ENCODE data around the gene PCDH1. TPM values are rescaled to one million over a fixed set of nuclear protein-coding genes. Genes with fewer than 3 reads are reported as not detected.

Gene PCDH1
- total RNA-seq, 1 experiment from 2014 or later, result 4.0 TPM

DNA sequence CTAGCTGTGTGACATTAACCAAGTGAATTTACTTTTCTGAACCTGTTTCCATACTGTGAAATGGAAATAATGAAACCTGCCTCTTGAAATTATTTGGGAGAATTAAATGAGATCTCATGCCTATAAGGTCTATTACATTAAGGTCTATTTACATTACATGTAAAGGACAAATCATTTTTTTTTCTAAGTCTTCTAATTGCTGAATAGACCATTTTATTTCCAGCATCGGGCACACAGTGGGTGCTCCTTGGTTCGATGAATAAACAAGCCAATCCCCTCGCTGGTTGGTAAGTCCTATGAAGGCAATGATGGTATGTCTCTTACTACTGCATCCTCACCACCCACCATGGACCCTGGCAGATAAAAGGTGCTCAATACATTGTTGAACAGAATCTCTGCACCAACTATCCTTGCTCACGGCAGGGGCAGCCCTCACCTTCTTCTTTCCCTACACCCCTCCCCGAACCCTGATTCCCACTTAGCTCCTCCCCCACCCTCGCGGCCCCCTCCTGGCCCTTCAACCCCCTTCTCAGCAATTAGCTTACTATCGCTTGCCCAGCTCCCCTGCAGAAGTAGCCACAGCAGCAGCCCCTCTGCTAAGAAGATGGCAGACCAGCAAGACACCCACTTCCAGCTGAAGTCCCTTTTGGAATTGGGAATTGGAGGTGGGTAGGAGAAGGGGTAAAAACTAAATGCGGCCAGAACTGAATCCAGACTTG is 3.0 kb downstream of the PCDH1 start:
- DNase-seq (ENCODE audit: low read depth), result no peak

DNA sequence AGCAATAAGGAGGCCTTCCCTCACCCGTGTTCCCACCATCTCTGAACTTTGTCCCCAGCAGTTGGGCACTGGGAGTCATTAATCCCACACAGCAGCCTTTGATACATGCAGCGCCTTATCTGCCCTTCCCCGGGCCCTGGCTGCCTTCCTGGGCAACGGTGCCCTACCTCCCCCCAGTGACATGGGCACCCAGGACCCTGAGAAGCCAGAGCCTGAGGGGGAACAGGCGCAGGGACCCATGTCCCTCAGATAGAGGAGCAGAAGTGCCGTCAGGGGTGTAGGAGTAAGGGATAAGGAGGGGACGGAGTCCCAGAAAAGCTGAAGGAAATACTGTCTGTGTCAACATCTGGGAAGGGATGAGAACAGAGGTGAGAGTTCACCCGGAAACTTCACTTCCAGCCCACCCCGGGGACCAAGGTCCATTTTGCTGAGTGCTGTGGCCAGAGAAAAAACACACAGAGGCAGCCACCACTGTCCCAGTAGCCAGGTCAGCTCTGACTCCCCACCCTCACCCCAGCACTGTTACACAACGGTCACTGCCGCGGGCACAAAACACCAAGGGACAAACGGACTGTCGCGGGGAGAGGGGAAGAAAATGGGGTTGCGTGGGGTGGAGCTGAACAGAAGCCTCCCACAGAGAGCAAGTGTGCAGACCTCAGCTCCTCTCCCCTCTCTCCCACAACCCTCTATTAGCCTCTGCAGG is 3.8 kb downstream of the PCDH1 start:
- no peak for DNase-seq (ENCODE audit: low read depth)

DNA sequence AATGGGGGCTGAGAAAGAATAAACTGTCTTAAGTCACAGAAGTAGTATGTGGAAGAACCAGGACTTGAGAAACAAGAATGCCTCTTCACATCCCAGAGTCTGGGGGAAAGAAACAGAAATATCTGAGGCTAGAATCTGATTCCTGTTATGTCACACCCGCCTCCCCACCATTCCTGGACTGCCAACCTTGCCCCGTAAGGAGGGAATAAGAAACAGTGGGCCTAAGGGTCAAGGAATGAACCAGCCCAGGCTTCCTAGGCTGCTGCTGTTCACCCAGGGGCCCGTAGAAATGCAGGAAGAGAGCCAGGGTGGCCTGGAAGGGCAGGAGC is 4.3 kb downstream of the PCDH1 start:
- DNase-seq (ENCODE audit: low read depth), result no peak

DNA sequence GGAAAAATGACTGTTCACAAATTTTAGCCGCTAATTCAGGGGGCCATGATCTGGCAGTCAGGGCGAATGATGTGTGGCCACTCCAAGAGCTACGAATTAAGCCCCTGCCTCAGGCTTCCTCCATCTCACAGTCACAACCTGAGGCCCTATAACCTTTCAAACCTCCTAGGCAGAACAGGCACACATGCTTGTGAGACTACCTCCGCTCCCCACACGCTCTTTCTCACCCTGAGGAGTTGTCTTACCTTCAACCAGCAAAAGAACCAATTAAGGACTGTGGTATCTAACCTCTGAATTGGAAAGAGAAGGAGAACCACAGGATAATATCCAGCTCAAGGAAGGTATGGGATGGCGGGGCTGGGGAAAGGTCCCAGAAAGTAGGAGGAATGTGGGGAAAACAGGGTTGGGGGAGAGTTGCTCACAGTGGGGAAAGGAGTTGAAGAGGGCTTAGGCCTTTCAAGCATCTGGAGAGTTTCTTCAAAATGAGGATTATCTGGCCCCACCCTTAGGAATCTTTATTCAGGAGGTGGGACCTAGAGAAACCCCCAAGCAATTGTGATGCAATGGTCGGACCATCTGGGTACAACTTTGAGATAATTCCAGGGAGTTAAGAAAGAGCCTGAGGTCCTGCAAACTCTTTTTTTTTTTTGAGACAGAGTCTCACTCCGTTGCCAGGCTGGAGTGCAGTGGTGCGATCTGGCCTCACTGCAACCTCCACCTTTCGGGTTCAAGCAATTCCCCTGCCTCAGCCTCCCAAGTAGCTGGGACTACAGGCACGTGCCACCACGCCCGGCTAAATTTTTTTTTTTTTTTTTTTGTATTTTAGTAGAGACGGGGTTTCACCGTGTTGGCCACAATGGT is 5.5 kb downstream of the PCDH1 start:
- DNase-seq (ENCODE audit: low read depth), result no peak

DNA sequence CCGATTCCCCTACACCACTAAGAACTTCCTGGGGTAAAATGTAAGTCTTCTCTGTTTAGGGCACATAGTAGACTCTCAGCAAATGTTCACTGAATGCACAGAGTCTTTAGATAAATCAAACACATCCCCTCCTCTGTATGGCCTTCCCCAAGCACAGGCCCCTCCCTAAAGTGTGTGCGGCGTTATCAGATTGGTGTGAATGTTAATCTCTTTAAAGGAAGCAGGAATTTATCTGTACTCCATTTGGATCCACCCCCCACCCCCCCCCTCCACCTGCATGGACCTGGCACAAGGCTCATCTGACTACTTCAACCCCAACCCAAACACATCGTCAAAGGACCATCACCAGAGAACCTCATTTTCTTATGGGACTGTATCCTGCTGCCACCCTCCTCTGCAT is 6.3 kb downstream of the PCDH1 start:
- no peak for DNase-seq (ENCODE audit: low read depth)

DNA sequence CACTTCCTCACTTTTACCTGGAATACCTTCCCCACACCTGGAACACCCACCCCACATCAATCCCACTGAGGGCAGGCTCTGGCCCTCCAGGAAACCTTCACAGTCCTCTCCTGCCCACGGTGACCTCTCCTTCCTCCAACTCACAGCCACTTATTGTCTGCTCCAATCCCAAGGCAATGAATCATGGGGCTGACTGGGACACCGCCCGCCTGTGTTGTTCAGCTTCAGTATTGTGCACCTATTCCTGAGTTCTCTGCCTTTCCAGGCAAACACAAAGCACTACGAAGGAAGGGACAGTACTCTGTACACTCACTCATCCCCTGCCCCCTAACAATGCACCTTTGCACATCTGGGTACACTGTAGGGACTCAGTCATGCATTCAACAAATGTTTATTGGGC is 7.3 kb downstream of the PCDH1 start:
- DNase-seq (ENCODE audit: low read depth), result peak; percentile 43

DNA sequence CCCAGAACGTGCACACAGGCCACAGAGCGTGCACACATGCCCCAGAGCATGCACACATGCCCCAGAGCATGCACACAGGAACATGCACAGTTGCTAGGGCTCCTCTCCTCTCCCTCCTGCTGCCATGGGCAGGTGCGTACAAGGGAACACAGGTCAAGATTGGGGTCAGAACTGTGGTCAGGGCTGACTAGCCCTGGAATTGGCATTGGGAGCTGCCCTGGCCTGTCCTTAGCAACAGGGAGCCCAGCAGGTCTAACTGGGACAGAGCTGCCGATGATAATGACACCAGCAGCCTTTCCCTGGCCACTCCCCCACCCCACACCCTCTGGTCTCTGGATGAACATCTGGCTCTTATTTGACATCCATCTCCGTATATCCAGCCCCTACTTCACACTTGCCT is 8.0 kb downstream of the PCDH1 start:
- no peak for DNase-seq (ENCODE audit: low read depth)

DNA sequence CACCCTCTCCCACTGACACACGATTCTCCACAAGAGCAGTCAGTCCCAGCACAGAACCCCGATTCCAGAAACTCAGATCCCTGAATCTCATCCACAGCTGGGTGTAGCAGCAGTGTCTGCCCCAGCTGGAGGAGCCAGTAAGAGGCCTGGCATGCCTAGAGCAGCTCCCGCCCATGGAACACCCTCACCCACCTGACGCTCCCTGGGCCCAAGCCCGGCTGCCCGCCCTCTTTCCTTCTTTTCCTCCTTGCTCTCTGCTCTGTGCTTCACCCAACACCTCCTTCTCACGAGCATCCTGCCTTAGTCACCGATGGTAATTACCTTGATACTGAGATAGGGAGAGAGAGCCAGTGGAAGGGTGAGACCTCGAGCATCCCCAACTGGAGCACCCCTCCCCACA is 8.7 kb downstream of the PCDH1 start:
- no peak for DNase-seq (ENCODE audit: low read depth)

DNA sequence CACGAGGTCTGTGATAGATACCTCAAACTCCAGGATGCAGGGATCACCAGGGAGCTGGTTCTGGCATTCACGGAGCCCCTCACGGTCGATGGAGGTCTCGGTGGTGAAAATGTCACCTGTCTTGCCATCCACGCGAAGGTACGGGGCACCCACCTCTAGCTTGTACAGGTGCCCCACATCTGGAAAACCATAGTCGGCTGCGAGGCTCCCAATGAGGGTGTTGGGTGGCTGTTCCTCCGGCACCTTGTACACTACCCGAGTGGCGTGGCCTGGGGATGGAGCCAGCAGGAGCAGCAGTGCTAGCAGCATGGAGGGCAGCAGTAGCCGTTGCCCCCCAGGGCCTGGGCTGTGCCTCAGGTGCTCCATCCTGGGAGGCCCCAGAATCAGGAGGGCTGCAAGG is 9.2 kb downstream of the PCDH1 start:
- DNase-seq (ENCODE audit: low read depth), result no peak

DNA sequence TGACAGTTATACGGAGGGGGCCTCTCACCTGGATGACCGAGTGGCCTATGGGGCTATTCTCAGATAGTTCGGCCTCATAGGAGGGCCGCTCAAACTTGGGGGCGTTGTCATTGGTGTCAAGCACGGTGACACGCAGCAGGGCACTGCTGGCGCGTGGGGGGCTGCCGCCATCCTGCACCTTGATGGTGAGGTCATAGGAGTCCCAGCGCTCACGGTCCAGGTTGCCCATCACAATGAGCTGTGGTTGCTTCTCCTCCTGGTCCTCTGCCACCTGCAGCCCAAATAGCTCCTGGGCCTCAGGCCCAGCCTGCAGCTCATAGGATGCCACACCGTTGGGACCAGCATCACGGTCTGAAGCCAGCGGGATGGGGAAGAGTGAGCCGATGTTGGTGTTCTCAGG is 9.7 kb downstream of the PCDH1 start:
- no peak for DNase-seq (ENCODE audit: low read depth)

DNA sequence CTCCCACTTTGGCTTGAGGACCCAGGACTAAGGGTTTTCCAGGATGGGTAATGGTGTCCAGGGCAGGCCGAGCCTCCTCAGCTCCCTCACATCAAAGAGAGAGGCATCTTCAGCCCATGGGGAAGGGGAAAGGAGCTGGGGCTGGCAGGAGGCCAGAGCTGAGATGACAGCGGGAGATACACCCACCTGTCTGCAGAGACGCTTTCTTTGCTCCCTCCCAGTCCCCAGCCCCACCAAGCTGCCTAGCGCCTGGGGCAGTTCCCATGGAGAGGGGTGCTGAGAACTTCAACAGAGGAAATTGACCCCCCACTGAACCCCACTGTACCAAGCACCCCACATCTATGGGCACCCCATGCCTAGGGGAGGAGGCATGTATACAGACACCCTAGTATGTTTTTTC is 10.6 kb downstream of the PCDH1 start:
- DNase-seq (ENCODE audit: low read depth), result no peak

DNA sequence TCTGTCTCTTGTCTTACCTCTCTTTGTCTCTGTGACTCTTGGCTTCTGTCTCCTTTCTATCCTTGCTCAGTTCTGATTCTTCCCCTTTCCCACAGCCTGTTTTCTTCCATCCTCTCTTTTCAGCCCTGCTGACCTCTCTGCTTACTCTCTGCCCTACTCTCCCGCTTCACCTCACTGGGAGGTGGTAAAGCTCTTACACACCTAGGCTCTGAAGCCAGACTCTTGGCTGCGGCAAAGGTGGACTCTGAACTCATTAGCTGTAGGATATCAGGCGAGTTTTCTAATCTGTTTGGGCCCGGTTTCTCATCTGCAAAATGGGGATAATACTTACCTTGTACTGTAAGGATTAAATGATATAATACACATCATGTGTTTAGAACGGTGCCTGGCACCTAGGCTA is 11.1 kb downstream of the PCDH1 start:
- DNase-seq (ENCODE audit: low read depth), result no peak

DNA sequence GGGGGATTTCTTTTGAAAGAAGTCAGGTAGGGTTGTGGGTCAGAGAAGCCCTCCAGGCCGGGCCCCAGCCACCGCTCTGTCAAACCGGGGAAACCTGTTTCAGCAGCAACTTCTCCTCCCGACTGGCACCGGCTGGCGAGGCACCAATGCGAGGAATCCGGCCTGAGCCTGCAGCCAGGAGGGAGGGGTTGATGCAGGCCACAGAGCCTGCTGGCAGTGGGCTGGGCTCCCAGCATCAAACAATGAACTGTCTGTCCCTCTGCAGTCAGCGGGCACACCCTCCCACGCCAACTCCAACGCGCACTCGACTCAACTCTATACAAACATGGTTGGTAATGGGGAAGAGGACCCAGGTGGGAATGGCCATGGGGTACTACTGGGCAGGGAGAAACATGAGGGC is 12.1 kb downstream of the PCDH1 start:
- no peak for DNase-seq (ENCODE audit: low read depth)

DNA sequence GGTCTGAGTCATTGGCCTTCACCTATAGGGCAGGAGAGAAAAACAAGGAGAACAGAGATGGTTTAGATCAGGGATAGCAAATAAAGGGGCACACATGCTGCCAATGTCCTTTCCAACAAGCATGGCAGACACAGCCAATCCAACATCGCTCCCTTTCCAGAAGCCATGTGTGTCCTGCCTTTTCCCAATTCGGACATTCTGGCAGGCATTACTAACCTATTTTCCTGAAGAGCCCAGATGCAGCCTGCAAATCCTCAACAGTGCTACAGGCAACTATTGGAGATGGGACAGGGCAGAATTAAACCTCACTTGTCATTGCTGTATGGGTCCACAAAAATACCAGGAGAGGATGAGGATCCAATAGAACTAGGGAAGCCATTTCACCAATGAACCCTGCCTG is 12.8 kb downstream of the PCDH1 start:
- no peak for DNase-seq (ENCODE audit: low read depth)

DNA sequence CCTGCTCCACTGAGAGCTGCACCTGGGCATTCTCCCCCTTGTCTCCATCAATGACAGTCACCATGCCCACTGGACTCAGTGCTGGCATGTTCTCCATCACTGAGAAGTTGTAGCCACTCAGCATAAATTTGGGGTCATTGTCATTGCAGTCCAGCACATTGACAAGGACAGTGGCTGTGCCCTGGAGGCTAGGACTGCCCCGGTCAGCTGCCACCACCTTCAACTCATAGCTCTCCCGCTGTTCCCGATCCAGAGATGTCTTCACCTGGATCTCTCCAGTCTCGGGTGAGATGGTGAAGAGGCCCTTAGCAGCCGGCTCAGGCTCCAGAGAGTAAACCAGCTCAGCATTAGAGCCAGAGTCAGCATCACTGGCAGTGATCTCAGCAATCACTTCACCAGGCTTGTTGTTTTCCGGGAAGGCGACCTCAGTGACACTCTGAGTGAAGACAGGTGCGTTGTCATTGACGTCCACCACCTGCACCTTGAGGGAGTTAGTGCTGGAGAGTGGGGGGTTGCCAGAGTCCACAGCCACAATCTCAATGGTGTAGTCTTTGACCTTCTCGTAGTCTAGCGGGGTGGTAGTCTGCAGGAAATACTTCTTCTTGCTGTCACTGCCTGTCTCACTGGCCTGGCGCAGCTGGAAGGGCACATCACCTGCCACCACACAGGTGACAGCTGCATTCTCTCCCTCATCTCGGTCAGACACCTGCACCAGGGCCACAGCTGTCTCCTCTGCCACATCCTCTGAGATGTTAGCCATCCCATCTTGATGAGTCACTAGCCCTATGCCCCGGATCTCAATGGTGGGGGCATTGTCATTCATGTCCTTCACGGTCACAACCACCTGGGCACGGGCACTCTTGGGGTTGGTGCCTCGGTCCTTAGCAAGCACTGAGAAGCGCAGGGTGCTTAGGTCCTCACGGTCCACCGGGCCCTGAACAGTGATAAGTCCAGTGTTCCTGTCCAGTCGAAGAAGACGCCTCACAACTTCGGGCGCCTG is 13.5 kb downstream of the PCDH1 start:
- no peak for DNase-seq (ENCODE audit: low read depth)

DNA sequence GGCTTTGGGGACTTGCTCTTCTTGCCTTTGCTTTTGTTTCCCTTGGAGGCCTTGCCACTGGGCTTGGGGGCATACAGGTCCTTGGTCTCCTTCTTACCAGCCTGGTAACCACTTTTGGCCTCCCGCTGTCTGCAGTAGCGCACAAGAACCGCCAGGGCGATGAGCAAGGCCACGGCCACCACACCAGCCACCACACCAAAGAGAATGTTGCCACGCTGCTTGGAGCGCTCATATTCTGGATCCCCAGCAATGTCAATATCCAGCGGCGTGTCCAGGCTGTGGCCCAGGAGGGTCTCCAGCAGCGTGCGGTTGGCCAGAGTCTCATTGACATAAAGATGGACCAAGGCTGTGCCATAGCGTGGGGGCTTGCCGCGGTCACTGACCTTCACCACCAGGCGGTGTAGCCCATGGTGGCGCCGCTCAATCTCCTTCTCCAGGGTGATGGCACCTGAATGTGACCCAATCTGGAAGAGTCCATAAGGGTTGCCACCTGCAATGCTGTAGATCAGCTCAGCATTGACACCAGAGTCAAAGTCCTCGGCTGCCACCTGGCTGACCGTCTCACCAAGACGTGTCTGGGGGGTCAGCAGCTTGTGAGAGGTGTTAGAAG is 14.5 kb downstream of the PCDH1 start:
- no peak for DNase-seq (ENCODE audit: low read depth)

DNA sequence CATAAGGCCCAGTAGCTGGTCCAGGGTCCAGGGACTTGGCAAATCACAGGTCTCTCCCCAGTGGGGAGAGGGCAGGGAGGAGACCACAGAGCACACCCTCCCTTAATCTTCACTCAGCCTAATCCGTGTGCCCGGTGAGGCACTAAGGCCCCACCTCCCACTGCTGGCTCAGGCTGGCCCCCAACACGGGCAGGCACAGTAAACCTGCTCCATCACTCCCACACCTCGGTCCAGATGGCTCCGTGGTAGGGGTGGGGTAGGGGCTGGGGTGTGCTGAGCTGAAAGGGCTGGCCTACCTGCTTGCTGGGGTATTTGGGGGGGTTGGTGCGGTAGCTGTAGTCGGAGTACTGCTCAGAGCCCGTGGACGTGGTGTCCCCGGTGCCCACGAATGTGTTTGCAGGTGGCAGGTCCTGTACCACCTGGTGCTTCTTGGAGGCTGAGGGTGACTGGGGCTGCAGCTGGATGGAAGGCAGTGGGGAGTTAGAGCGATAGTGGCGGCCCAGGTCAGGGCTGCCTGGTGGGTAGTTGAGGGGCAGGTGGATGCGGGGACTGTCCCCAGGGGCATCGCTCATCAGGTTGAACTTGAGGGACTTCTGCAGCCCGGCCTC is 15.2 kb downstream of the PCDH1 start:
- no peak for DNase-seq (ENCODE audit: low read depth)

DNA sequence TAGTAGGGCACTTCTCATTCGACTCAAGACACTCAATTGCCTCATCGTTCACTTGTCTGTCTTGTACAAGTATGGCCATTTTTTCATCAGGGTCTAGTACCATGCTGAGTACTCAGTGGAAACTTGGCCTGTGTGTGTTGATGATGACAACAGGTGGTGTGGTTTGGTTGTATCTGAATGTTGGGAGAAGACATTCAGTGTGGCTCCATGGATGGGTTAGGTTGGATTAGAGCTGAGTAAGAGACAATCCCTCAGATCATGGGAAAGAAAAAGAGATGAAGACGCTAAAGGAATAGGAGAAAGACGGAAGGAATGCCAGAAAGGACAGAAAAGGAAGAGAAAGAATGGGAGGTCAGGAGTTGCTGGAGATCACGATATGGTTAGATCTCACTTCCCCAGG is 17.0 kb downstream of the PCDH1 start:
- DNase-seq (ENCODE audit: low read depth), result no peak

DNA sequence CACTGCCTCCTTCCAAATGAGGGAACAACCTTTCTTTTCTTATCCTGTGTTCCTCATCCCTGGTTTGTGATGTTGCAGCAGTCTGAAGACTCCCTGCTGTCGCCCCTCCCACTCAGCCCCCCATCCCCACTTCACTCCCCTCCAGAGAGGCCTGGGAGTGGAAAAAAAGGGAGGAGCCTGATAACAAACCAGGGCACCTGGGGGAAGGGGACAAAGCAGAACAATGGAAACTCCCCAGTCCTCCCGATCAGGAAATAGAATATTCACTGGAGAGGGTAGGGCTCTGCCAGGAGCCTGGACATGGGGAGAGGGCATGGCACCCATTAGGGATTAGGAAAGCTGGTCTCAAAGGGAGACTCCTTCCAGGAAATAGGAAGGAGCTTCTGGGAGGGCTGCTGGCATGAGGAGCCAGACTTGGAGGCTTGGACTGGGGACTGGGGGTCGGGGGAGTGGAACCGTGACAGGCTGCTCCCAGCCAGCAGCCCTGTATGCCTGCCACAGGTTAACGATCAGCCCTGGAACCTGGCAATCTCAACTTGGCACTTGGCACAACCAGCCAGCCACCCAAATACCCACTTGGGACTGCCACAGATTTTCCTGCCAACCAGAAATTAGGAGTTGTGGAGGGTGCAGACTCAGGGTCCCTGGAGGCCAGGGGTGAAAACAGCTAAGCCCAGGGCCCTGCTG is 20.0 kb downstream of the PCDH1 start:
- no peak for DNase-seq (ENCODE audit: low read depth)

DNA sequence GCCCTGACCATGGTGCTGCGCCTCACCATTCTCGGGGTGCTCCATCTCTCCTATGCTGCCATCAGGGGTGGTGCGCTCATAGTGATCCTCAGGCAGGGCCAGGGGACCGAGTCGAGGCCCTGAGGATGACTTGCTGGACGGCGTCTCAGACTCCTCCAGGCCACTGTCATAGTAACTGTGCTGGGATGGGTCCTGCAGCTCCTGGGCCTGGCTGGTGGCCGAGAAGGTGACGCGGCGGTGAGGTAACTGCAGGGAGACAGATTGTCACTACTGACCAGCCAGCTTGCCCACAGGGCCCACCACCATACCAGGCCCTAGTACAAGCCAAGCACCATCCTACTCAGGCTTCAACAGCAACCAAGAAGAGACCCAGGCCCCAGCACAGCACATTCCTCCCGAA is 21.0 kb downstream of the PCDH1 start:
- no peak for DNase-seq (ENCODE audit: low read depth)
